Pulmonary artery endothelial cell (primary cell): ENCODE data around the gene KCNJ6. TPM values are rescaled to one million over a fixed set of nuclear protein-coding genes. Genes with fewer than 3 reads are reported as not detected.
"Not testable (repeated sequence)": the region's sequence is repeated elsewhere in the genome, so short reads cannot be mapped to it uniquely, and the experiment has no call there.

ENCODE experiments used
- DNase-seq: peaks from one replicate; pipeline ENCODE4 v3.0.0-alpha.2; 2011; ENCODE audit warnings: low read depth, low spot score
- total RNA-seq: library from RNA; depleted of rRNA; stranded (reverse); fragments of >200 nt; gene quantifications from 2 replicates; pipeline ENCODE4 v1.2.3, GENCODE V29; 2014

The KCNJ6 gene
- total RNA-seq, 1 donor from 2014 or later: under 0.01 TPM

DNA sequence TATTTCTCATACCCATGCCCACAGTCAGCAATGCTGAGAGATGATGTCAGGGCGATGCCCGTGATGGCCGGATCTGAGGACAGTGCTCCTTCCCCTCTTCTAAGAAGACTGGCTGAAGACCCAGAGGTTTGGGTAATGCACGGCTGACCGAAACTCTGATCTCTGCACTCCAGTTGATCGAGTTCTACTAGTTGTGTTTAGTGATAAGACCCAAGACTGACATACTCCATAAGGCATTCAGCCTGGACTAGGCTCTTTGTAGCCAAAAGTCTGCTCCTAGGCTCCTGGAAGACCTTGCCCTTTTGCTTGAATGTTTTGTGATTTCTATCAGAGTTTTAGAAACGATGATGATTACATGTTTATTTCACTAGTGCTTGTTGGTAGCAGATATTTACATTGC is 298.2 kb downstream of the KCNJ6 start:
- no peak for DNase-seq

DNA sequence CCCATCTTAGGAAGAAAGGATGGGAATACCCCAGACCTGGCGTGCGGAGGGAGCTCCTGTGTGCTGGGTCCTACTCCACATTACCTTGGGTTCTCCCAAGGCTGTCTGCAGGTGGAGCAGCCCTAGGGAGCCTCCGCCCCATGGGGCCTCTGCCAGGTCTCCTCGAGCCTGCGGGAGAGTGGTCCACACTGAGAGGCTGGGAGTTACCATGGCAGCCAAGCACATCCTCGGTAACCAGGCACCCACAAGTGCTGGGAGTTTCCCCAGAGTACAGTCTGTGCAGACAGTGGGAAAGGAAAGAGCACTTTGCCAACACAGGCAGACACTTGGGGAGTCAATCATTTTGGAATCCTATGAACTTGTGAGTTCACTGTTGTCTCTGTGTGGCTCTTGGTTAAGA is 300.3 kb downstream of the KCNJ6 start:
- no peak for DNase-seq

DNA sequence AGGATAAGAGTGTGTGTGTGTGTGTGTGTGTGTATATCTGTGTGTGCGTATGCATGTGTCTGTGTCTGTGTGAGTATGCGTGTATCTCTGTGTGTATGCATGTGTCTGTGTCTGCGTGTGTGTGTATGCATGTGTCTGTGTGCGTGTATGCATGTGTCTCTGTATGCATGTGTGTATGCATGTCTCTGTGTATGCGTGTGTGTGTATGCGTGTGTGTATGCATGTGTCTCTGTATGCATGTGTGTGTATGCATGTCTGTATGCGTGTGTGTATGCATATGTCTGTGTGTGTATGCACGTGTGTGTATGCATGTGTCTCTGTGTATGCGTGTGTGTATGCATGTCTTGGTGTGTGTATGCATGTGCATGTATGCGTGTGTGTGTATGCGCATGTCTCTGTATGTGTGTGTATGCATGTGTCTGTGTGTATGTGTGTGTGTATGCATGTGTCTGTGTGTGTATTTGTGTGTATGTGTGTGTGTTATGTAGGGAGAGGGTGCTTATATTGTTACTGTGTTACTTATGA is 301.8 kb downstream of the KCNJ6 start:
- DNase-seq: no peak

DNA sequence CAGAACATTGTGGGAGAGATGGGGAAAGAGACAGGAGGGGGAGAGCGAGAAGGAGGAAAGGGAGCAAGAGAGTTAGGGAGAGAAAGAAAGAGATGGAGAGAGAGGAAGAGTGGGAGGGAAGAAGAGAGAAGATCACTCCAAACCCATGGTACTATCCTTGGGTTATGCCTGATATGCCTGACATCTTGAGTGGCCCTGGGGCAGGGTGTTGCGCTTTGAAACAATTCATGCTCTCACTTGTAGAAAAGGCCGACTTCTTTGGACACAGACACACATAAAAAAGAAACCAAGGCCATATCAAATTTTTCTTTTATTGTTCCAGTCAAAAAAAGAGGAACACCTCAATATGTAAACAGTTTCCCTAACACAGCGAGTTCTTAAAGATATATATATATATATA is 309.2 kb downstream of the KCNJ6 start:
- DNase-seq: no peak

DNA sequence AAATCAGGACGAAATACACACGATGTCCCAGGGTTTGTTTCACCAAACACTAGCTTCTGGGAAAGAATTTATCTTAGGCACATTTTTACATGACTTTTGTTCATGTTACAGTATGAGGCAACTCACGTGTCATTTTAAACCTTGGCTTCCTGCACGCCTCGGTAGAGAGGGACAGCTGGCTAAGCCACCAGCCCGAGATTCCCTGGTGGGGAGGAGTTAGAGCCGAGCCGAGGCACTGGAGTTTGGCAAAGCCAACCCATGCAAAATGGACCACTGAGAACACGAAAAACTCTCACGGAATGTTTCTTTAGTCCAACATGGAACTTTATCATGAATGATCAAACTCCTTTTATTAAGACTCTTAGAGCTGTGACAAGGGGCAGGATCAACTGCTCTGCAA is 309.7 kb downstream of the KCNJ6 start:
- DNase-seq: no peak

DNA sequence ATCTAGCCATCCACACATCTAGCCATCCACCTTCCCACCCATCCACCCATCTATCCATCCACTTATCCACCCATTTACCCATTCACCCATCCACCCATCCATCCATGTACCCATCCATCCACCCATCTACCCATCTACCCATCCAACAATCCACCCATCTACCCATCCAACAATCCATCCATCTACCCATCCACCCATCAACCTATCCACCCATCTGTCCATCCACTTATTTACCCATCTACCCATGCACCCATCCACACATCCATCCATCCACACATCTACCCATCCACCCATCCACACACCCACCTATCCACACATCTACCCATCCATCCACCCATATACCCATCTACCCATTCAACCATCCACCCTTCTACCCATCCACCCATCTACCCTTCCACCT is 311.3 kb downstream of the KCNJ6 start:
- no peak for DNase-seq

DNA sequence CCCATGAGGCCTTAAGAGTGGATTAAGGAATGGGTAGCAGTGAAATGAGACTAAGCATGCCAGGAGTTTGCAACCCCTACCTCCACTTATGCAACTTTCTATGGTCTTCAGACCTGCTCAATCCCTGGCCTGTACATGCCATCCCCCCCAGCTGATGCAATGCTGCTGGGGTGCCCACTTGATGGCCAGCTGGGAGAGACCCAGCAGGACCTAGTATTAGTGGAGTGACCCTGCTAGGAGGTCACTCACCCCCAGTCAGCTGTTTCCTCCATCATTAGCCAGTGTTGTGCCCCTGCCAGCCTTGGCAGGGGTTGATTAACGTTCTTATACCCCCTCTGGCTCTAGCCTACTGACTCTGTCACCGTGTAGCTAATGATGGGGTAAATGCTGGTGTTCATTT is 313.1 kb downstream of the KCNJ6 start:
- DNase-seq: no peak

DNA sequence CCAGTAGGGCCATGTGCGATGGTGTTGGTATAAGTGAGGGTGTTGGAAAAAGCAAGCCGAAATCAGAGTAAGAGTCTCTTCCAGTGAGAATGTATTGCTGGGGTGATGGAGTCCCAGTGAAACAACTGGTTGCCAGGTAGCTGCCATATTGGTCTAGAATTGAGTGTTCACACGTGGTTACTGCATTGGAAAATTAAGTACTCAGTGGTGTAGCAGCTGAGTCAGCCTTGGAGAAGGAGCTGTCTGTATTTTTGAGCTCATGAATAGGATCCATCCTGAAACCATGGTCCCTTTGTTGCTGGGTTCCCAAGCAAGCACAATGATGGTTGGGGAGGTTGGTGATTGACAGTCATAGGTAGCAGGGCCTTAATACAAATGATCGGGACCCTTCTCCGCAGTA is 314.3 kb downstream of the KCNJ6 start:
- DNase-seq: no peak

DNA sequence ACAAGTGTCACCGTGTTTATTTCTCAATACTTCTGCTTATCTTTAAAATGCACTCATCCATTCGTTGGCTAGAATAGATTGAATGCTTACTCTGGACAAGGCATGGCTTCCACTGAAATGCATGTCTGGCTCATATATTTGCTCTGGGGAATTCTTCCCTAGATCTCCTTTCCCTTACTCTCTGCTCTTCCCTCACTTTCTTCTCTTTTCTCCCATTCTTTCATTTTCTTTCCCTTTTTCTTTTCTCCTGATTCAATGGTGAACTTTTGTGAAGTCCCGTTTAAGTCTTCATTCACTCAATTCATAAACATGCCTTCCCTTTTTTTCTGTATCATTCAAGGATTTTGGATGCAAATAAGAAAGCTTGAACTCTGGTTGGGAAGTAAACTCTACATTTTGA is 315.2 kb downstream of the KCNJ6 start:
- no peak for DNase-seq

DNA sequence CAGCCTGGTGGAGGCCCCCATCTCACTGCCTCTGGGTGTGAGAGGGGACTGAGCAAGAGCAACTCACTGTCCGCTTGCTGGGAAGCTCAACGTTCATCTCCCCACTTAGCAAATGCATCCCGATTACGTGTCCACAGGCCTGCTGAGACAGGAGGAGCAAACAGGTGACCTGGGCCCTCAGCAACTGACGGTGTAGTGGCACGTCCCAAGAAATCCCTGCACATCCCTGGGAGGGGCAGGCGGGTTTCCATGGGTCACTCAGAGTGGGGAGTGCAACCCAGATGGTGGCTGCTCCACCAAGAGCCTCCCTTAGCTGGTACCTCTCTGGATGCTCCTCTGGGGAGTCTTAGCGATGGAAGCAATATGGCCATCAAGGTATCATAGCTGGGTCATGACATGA is 320.3 kb downstream of the KCNJ6 start:
- no peak for DNase-seq

DNA sequence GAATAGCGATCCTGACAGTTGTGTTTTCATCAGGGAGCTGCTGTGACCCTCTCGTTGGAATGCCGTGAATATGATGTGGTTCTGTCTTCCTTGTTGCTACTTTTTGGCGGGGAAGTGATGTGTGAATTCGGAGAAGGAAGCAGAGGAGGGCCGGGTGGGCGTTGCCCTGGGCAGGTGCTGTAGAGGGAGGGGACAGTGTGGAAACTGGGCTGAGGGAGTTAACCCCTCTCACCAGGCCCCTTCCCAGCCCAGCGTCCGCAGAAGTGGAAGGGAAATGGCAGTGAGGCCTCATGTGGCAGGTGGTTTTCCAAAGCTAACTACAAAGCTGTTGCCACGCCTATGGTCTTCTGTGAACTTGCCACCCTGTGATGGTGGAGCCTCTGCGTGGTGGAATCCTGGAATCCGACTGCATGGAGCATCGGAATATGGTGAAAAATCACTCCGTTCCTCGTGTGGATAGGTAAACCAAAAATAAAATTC is 321.7 kb downstream of the KCNJ6 start:
- no peak for DNase-seq

DNA sequence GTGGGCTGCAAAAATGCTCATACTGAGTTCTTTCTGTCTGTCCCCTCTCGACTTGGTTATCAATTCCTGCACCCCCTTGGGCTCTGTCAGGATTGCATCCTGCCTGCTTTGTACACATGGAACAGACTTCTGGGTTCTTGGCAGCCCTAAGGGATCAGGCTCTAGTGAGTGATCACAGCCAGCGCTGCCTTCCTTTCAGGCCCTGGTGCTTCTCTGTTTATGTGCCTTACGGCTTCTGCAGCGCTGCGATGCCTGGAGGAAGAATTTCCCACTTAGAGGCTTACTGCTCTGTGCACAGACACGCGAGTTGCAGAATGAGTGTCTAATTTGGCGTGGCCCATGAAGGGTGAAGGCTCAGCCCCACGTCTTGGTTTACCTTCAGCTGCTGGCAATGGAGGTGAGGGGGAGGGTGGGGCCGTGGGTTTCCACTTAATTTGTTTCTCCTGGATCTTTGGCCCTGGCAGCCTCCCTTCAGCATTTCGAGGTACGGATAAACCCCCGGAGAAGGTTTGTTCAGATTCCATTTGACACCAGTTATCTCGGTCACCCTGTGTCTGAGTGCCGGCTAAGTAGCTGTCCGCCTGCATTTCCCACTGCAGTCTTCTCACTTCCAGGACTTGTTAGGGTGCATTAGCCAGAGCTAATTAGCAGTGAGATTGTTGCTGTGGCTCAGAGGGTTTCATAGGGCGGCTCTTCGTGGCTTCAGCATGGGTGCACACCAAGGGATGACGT is 322.4 kb downstream of the KCNJ6 start:
- DNase-seq: no peak

DNA sequence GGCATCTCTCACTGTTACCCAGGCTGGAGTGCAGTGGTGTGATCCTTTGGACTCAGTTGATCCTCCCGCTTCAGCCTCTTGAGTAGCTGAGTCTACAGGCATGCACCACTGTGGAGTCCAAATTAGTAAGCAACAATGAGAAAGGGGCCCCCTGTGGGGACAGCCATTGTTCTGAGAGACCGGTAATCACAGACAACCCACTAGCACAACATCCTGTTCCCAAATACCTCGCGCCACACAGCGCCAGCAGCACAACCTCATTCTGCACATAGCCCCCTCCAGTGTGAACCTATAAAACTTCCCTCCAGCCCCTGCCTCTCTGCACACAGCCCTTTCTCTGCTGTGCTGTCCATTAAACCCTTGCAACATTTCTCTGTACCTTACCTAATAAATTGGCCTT is 323.2 kb downstream of the KCNJ6 start:
- DNase-seq: no peak

DNA sequence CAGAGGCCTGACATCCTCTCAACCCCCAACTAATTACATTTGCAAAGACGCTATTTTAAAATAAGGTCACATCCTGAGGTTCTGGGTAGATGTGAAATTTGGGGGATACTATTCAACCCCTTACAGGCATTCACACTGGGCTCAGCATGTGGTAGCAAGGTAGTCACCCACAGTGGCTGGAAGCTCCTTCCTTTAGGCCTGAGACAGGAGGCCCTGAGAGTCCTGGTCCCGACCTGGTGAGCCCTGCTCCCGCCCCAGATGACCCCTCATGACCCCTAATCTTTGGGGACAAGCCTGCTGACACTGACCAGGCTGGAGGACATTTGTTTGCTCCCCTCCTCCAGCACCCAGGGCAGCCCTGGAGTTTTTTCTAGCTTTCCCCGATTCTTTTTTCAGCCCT is 323.8 kb downstream of the KCNJ6 start:
- DNase-seq: no peak

DNA sequence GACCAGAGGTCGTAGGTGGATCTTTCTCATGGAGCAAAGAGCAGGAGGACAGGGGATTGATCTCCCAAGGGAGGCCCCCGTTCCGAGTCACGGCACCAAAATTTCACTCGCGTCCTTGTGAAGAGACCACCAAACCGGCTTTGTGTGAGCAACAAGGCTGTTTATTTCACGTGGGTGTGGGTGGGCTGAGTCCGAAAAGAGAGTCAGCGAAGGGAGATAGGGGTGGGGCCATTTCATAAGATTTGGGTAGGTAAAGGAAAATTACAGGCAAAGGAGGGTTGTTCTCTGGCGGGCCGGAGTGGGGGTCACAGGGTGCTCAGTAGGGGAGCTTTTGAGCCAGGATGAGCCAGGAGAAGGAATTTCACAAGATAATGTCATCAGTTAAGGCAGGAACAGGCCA is 324.3 kb downstream of the KCNJ6 start:
- DNase-seq: not testable (repeated sequence)

DNA sequence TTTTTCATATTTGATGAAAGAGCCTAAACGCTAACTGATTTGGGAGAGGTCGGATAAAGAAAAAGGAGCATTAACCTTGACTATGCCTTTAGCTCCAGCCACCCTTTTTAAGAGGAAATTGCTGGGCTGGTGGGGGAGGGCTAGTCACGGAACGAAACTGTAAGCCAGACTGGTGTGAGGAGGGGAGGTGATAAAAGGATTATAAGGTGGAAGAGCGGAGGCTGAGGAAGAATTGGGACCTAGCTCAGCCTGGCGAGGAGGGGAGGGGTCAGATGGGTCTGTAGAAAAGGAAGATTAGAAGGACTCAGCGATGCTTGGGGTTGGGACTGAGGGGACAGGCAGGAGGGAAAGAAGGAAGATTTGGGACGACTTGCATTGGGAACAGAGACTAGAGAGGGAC is 325.4 kb downstream of the KCNJ6 start:
- not testable (repeated sequence) for DNase-seq

DNA sequence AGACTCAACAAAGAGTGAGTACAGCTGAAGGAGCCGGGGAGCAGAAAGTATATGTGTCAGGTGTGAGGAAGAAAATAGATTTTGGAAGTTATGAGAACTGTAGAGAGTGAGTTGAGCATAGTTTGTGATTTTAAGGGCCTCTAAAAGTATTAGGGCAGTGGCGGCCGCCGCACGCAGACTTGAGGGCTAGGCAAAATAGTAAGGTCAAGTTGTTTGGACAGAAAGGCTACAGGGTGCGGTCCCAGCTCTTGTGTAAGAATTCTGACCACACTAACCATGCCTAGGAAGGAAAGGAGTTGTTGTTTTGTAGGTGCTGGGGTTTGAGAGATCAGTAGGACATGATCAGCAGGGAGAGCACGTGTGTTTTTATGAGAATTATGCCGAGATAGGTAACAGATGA is 327.6 kb downstream of the KCNJ6 start:
- DNase-seq: not testable (repeated sequence)

DNA sequence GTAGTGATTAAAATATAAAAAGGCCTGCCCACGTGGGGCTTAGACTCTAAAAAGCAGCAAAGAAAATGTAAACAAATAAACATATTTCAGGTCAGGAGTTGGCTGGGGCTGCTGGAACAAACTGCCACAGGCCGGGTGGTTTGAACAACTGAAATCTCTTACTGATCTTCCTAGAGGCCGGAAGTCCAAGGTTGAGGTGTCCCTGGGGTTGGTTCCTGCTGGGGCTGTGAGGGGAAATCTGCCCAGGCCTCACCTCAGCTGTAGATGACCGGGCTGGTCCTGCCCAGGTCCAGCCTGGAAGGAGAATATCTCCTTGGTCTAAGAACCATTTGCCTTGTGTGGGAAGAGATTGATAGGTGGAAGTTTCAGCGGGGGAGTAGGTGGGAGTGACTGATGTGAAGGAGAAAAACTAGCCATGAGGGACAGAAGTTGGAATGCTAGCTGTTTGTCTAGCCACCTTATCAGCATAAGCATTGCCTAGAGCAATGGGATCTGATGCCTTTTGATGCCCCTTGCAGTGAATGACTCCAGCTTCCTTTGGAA is 328.6 kb downstream of the KCNJ6 start:
- DNase-seq: no peak

DNA sequence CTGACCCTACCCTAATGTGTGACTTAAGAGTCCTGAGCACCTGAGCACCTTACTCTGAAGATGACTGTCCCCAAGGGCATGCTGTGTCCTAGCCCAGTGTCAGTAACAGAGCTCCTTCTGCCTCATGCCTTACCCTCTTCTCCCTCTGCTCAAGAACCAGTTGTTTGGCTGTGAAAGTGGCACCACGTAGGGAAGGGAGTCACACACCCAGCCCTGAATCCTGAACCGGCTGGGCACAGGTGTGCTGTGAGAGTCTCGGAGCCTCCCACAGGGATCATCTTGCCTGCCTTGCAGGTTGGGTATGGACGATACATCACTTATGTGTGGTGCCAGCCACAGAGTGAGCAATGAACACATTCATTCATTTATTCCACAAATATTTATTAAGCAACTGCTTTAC is 329.1 kb downstream of the KCNJ6 start:
- no peak for DNase-seq

DNA sequence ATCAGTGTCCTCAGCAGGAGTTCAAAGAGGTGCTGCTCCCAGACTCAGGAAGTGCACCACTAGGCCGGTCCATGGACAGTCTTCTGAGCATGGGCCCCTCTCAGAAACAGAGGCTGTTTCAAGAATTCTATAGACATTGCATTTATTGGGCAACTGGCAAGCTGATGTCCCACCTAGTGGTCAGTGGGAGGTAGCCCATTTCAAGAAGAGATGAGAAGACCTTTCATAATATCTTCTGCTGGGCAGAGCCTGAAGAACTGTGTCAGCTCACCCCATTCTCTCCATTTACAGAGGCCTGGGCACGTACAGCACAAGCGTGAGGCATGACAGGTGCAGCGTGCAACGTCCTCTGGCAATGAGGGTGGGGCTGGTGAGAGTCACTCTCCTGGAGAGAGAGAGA is 333.7 kb downstream of the KCNJ6 start:
- no peak for DNase-seq

DNA sequence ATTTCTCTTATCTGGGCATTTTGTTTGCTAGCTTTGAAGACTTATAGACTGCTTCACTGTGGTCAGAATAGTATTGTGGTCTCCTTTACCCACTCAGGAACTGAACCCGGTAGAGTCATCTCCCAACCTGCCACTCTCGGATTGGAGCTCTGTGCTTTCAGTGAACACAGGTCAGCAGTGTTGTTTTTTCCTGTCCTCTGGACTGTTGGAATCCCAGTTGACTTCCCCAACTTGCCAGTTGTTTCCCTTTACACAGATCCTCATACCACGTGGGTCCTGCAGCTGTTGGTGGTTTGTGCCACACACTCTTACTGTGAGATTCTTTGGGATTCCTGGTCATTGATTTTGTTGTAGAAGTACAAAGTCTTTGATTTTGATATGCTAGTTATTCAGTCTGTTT is 335.6 kb downstream of the KCNJ6 start:
- DNase-seq: peak; percentile 85

DNA sequence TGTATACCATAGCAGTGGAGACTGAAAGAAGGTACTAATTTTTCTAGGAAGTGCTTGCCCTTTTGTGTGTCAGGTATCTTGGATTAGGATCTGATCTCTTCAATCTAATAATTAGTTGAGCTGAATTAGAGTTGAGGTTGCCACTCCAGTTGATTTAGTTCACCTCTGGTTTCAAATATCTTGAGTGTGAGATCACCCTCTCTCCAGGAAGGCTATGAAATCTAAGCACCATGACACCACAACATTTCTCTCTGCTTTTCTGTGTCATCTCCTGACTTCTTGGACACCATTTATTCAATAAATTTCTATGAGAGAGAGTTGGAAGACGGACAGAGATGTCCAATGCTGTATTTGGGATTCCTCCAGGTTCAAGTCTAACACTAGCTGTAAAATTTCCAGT is 336.9 kb downstream of the KCNJ6 start:
- no peak for DNase-seq

DNA sequence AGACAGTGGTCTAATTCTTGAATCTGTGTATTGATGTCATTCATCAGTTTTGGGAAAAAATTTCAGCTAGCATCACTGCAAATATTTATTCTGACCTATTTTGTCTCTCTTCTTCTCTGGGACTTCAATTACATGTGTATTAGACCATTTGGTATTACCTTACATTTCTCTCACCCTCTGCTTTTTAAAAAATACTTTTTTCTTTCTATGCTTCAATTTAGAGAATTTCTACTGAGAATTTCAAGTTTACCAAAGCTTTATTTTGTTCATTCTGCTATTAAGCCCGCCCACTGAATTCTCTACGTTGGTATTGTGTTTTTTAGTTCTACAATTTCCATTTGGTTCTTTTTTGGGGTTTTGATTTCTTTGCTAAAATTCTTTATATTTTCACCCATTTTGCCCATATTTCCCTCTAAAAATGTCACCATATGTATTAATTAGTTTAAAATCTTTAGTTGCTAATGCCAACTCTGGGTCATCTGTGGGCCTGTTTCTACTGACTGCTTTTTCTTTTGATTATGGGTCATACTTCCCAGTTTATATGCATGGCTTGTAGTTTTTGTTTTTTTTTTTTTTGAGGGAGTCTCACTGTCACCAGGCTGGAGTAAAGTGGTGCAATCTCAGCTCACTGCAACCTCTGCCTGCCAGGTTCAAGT is 337.7 kb downstream of the KCNJ6 start:
- DNase-seq: no peak
